Stimulated activated CD4-positive, alpha-beta T cell treated with anti-CD3 and anti-CD28 coated beads, Interleukin-4, amount 100 ng/mL, for 24 hours (primary cell): ENCODE measurements around the gene PAX5.

Source experiments
- DNase-seq: peaks from one replicate; pipeline ENCODE4 v3.0.0-alpha.2; 2020

The PAX5 gene

DNA sequence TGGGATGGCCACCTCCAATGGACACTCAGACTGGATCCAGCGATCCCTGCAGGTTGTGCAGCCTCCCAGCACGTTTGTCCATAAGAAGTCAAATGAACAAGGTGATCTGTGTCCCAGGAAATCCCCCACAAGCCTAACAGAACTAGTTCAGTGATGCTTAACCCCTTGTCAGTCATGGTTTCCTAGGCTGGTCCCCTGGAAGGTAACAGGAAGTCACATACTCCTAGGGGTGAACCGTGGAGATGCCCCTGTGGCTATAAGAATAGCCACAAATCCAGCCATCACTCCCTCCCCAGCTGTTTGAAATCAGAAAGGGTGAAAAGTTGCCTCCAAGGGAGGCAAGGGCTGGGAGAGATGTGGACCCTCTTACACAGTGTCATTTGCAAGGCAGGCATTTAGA is 22.5 kb downstream of the PAX5 start:
- DNase-seq: no peak

GRCh38 chr9:37010976-37011375 is 23.1 kb downstream of the PAX5 start:
- no peak for DNase-seq

- no peak for DNase-seq
These were observed 23.9 kb downstream of the PAX5 start for GRCh38 chr9:37010180-37010579.

- no peak for DNase-seq
These were observed 26.8 kb downstream of the PAX5 start for GRCh38 chr9:37007295-37007694.

DNA sequence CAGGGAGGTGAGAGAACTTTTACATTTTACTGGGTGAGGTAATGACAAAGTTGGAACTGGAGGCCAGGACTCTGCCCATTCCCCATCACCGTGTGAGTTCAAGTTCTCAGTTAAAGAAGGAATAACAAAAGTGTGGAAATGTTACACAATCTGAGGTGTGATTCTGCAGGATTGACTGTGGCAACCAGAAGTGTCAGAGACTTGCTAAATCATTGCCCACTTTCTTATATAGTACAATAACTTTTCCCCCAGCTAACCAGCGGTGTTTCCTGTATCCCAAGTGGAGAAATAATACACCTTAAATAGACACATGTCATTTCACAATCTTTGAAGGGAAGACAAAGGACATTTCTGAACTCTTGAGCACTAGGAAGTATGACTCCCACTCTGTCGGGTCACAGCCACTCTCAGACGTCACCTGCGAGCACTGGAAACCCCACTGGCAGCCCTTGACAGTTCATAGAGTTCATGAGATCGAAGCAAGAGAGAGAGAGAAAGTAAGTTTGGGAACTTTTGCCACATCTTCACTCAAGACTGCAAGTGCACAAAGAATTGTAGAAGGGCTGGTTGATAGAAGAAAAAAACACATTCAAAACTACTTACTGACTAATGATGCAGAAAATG is 28.4 kb downstream of the PAX5 start:
- no peak for DNase-seq

DNA sequence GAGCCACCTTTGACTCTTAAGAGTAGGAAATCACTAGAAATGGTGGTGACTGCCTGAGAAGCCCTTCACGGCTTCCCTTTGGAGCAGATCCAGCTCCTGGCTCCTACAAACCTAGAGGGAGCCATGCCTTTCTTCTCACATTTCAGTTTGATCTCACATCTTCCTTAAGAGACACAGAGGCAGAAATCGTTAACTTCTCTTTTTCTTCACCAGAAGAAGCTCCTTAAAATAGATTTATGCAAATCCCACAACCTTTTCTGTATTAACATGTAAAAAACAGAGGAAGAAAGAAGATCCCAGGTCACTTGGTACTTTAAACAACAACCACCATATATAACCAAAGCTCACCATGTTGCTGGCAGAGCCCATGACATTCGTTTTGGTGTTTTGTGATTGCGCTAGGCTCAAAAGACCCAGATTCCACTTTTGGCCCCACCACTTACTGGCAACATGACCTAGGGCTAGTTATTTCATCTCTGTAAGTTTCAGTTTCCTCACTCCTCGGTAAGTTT is 29.6 kb downstream of the PAX5 start:
- DNase-seq: no peak

- DNase-seq: no peak
These were observed 31.5 kb downstream of the PAX5 start for GRCh38 chr9:37002413-37003217.

DNA sequence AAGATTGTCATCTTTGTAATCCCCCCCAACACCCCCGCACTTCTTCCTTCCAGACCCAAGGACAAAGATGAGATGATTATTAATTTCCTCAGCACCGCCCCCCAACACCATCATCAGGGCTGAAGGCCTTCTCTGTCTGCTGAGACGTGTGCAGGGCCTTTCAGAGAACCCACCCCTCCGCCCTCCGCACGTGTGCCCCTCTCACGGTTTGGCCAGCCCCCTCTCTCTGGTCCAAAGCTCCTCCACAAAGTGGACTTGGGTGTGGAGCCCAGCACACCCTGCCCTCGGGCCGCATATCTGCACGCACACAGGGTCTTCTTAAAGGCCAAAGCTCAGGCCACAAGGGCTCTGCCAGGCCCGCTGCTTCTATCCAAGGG is 32.0 kb downstream of the PAX5 start:
- DNase-seq: no peak

DNA sequence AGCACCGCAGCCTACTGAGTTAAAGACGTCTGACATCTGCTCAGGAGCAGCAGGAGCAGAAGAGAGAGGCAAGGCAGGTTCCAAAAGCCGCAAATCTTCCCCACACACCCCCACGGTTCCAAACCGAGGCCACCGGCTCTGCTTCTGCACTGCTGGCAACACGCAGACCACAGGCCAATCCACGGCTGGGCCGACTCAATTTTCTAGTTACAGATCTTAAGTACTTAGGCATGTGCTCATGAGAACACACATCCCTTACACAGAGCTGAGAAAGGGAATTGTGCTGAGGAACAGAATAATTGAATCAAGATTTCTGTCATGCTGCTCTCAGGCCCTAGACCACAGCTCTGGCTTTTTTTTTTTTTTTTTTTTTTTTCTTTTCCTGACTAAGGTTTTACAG is 32.6 kb downstream of the PAX5 start:
- DNase-seq: no peak

- DNase-seq: no peak
These were observed 34.2 kb downstream of the PAX5 start for GRCh38 chr9:36999728-37000333.

DNA sequence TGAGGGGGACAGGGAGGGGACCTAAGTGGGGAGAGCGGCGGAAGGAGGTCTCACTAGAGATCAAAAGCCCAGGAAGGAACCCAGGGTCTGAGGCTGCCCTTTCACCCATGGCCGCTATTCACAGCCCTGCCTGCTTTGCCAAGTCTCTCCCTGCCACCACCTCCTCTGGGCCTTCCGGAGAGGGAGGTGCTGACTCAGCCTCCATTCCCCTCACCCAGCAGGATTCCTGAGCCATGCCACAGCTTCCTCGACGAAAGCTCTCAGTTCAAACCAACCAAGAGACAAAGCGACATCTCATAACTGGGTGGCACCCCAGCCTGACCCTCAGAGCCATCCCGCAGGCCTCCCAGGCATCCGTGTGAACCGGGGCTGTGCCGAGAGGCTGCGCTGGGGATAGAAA is 36.7 kb downstream of the PAX5 start:
- DNase-seq: no peak

- DNase-seq: no peak
These were observed 37.4 kb downstream of the PAX5 start for GRCh38 chr9:36996706-36997086.

GRCh38 chr9:36995927-36996705 is 38.0 kb downstream of the PAX5 start:
- peak; percentile 65 for DNase-seq

DNA sequence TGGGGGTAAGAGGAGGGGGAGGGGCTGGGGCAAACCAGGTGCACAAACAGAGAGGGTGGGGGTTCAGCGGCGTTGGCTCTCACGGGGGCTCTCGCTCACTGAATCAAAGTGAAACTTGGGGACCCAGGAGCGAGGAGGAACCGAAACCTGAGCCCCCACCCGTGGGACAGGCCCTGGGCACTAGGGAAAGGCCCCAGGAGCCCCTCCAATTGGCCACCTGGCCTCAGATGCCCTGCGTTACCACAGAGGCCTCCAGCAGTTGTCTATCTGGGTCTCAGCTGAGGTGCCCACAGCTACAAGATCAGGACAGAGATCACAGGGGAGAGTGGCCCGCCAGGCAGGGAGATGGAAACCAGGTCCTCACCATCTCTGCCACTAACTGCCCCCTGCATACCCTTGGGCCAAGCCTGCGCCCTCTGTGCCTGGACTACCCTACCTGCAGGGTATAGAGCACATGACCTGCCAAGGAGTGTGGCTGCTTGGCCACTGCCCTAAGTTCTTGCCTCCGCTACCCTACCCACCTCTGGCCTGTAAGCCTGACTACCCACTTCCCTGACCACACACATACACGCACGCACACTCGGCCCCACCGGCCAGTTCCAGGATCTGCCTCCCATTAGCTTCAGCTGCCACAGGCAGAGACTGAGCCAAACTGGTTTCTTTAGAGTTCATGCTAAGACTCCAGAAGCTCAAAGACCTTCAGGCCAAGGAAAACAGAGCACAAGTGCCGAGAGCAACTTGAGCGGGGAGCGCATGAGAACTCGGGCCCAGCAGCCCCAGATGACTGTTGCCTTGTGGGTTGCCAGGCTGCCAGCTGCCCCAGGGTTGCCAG is 39.9 kb downstream of the PAX5 start:
- no peak for DNase-seq

- no peak for DNase-seq
These were observed 41.4 kb downstream of the PAX5 start for GRCh38 chr9:36992501-36993316.

DNA sequence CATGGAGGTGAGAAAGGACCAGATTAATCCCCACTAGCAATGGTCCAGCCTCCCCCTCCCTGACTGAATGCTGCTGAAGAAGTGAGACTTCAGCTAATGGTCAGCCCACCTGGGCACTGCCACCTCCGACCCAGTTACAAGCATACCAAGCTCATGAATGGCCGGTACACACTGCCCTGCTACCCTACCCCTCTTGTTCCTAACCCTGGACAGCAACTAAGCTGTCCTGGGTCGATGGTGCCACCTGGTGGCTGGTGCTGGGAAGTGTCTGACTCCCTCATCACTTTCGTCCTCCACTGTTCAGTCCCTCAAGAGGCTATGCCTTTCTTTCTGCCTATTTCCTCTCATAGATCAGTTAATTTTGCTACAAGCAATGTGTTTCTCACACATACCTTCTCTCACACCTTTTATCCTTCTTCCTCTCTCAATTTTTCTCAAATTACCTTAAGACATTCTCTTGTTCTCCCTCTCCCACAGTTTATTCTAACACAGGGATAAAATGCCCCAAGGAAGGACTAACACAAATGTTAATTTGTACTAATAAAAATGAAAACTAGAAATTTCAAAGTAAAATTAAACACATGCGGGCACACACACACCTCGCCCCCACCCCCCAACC is 42.4 kb downstream of the PAX5 start:
- DNase-seq: peak; percentile 30

DNA sequence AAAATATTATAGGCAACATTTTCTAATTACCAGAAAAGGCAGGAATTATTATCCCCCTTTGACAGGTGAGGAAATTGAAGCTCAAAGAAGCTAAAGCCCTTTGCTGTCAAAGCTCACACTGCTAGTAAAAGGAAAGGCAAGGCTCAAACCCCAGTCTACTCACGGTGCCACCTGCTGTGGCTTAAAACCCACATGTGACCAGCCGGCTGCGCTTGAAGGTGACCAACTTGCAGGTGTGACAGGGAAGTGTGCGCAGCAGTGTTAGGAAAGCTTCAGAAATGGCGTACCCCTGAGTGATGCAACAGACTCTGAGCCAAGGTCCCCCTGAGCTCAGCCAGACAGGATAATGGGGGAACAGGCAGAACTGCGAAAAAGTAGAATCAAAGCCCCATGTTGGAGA is 45.2 kb downstream of the PAX5 start:
- DNase-seq: no peak

- DNase-seq: no peak
These were observed 46.2 kb downstream of the PAX5 start for GRCh38 chr9:36987891-36988290.

- no peak for DNase-seq
These were observed 46.7 kb downstream of the PAX5 start for GRCh38 chr9:36987409-36987808.

DNA sequence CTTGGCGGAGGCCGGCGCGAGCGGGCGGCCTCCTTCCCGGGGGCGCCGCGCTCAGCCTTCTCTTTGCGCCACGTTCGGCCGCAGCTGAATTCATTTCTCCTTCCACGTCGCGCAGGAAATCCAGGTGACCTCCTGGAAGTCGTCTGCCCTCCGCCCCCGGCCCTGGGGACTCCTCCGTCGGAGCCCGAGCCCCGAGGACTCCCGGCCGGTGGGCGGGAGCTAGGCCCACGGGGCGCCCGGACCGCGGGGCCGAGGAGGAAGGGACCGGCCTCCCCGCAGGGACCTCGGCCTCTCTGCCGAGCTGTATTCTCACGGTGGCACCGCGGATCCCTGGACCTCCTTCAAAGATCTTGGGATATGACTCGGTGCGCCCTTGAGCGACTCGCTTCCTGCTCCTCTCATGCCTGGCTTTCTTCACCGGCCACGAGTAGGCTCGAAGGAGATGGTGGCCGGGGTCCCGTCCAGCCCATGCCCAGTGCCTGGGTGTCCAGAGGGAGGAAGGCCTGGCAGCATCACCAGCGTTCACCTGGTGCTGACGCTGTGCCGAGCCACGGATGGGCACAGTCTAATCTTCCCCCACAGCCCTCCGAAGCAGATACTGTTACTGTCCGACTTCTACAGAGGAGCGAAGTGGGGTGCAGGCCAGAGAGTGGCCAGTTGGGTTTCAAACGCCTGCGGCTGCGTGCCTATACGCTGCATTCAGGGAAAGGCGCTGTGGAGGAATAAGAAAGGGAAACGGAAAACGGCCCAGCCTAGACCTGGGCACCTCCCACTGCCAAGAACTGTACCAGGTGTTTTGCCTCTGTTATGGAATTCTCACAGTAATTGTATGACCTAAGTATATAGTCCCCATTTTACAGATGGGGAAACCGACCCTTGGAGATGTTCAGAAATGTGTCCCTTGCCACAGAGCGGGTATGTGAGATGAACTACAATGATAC is 47.3 kb downstream of the PAX5 start:
- no peak for DNase-seq
